Colonic mucosa (tissue), 4 donors: ENCODE data around the gene GDPD5. TPM values are rescaled to one million over a fixed set of nuclear protein-coding genes. Genes with fewer than 3 reads are reported as not detected.

Experiments used
- DNase-seq: peaks from one replicate; pipeline ENCODE4 v3.0.0-alpha.2; 2020
- H3K27ac ChIP-seq: fragments of 200-600 bp; one replicate; pipeline ENCODE4 v1.8.0; 2021
- H3K27me3 ChIP-seq: fragments of 200-600 bp; one replicate; pipeline ENCODE4 v1.8.0; 2021
- H3K36me3 ChIP-seq: fragments of 200-600 bp; one replicate; pipeline ENCODE4 v1.8.0; 2021
- H3K4me1 ChIP-seq: fragments of 200-600 bp; one replicate; pipeline ENCODE4 v1.8.0; 2021; ENCODE audit warnings: mild to moderate bottlenecking
- H3K4me3 ChIP-seq: fragments of 200-600 bp; one replicate; pipeline ENCODE4 v1.8.0; 2021
- H3K9ac ChIP-seq, 2 donors: one replicate each; pipeline ENCODE4 v1.7.0; 2013; ENCODE audit warnings: control low read depth in 2 of 2, low read depth in 2 of 2, low read length in 2 of 2
- H3K9me3 ChIP-seq: fragments of 200-600 bp; one replicate; pipeline ENCODE4 v1.8.0; 2021
- intact Hi-C: fragments of 100-400 bp; cut with DNase I; formaldehyde crosslinking; loops from one replicate; pipeline ENCODE4 v1.14.1; 2022
- total RNA-seq, 2 donors: library from RNA; stranded (reverse); fragmentation: NEBNext Ultra II Directional in 1 of 2; extraction: Animal tissue kit (Norgen Biotek cat#: 25700) in 1 of 2; gene quantifications; one replicate each; pipeline ENCODE4 v1.2.1, GENCODE V29; 2021
- TF ChIP-seq, protein P1 (sequence below): fragments of 200-600 bp; IDR thresholded peaks from one replicate; pipeline ENCODE4 v1.8.0; 2022; ENCODE audit warnings: antibody characterized with exemption, mild to moderate bottlenecking
- donor health status: healthy.
- donor health status: DM: no; HTN: no; CAD: no.
- donor health status: DM: no; HTN: no; CAD: no.

The GDPD5 gene
- total RNA-seq, 2 donors from 2014 or later = 2.6 to 4.1 TPM

GRCh38 chr11:75429902-75430713, 95.6 kb downstream of the GDPD5 start:
- Histone ChIP-seq H3K36me3 (no peaks in the 10 kb centered on the region), H3K4me3 (peak overlapping the region; percentile 20), H3K9me3 (no peaks in the 10 kb centered on the region), H3K27ac (no peak overlapping the region), H3K4me1 (peaks cover 10% of the 10 kb centered on the region), H3K9ac (peak overlapping the region in 1 of 2 donors; percentile 53), H3K27me3 (peaks cover 38% of the 10 kb centered on the region)
- DNase-seq = peak; percentile 62
- TF ChIP-seq, protein P1, sequence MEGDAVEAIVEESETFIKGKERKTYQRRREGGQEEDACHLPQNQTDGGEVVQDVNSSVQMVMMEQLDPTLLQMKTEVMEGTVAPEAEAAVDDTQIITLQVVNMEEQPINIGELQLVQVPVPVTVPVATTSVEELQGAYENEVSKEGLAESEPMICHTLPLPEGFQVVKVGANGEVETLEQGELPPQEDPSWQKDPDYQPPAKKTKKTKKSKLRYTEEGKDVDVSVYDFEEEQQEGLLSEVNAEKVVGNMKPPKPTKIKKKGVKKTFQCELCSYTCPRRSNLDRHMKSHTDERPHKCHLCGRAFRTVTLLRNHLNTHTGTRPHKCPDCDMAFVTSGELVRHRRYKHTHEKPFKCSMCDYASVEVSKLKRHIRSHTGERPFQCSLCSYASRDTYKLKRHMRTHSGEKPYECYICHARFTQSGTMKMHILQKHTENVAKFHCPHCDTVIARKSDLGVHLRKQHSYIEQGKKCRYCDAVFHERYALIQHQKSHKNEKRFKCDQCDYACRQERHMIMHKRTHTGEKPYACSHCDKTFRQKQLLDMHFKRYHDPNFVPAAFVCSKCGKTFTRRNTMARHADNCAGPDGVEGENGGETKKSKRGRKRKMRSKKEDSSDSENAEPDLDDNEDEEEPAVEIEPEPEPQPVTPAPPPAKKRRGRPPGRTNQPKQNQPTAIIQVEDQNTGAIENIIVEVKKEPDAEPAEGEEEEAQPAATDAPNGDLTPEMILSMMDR = no peak
- intact Hi-C loops = no loop called here

GRCh38 chr11:75429641-75429901, 96.2 kb downstream of the GDPD5 start:
- DNase-seq = no peak
- no peaks in the 10 kb centered on the region for H3K9me3 ChIP-seq
- no peak overlapping the region for H3K27ac ChIP-seq
- no peaks in the 10 kb centered on the region for H3K36me3 ChIP-seq
- H3K27me3 ChIP-seq = peaks cover 38% of the 10 kb centered on the region
- peak overlapping the region; percentile 20 for H3K4me3 ChIP-seq
- H3K4me1 ChIP-seq = peaks cover 10% of the 10 kb centered on the region
- H3K9ac ChIP-seq = no peak overlapping the region
- intact Hi-C loops = no loop called here
- TF ChIP-seq, protein P1 = no peak

DNA sequence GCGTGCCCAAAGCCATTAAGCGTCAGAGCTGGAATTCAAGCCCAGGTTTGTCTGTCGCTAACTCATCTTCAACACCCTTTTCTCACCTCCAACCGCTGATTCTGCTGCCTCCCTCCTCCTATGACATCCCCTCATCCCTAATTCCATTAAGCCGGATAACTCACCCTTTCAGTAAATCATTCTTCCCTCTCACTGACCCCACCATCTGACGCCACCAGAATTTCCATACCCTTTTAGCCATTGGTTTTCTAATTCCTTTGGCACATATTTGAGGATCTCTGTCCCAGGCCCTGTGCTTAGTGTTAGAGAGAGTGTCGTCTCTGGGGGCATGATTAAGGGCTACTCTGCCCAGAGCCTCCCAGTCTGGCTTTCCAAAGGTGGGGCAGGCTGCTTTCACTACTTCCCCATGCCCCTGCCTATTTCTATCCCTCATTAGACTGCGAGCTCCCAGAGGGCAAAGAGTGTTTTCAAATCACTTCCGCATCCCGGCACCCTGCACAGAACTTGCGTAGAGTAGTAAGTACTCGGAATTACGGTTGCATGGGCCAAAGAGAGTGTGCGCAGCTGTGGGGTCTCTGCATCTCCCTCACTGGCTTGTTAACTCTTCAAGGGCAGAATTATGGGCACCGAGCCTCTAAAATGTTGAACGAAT, 96.6 kb downstream of the GDPD5 start:
- TF ChIP-seq, protein P1 = no peak
- no peak overlapping the region for H3K4me3 ChIP-seq

GRCh38 chr11:75428281-75428724, 97.4 kb downstream of the GDPD5 start:
- peak overlapping the region; percentile 26 for H3K4me3 ChIP-seq
- TF ChIP-seq, protein P1 = no peak
- peaks cover 37% of the 10 kb centered on the region for H3K27me3 ChIP-seq
- H3K27ac ChIP-seq = no peak overlapping the region
- DNase-seq = peak; percentile 89
- intact Hi-C loops = no loop called here
- H3K9me3 ChIP-seq = no peaks in the 10 kb centered on the region
- H3K4me1 ChIP-seq = peaks cover 10% of the 10 kb centered on the region
- no peaks in the 10 kb centered on the region for H3K36me3 ChIP-seq
- H3K9ac ChIP-seq = no peak overlapping the region

More for the DNA sequence above, 96.6 kb downstream of the GDPD5 start:
- Histone ChIP-seq H3K9ac (no peak overlapping the region), H3K4me1 (peaks cover 10% of the 10 kb centered on the region), H3K9me3 (no peaks in the 10 kb centered on the region), H3K27ac (no peak overlapping the region), H3K27me3 (peaks cover 38% of the 10 kb centered on the region), H3K36me3 (no peaks in the 10 kb centered on the region)
- DNase-seq = no peak
- intact Hi-C loops = no loop called here

DNA sequence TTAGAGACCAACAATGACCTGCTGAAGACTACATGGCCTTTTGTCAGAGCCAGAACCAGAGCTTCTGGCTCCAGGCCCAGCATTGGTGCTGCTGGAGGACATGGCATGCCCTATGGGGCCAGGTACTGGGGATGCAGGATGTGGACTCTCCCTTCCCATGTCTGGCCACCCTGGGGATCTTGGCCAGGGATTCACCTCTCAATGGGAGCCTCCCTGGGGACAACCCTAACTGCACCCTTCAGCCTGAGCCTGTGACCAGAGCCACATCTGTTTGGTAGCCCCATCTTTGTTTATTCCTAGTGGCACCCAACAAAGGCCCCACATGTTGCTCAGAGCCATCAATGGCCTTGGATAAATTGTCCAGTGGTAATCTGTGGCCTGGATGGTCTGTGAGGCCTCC, 98.6 kb downstream of the GDPD5 start:
- Histone ChIP-seq H3K27ac (no peak overlapping the region), H3K4me1 (peaks cover 16% of the 10 kb centered on the region), H3K9ac (no peak overlapping the region), H3K27me3 (peaks cover 25% of the 10 kb centered on the region), H3K4me3 (no peak overlapping the region), H3K9me3 (no peaks in the 10 kb centered on the region), H3K36me3 (no peaks in the 10 kb centered on the region)
- intact Hi-C loops = no loop called here
- DNase-seq = no peak
- TF ChIP-seq, protein P1 = no peak
